Choroid plexus epithelial cell (primary cell): ENCODE measurements around the gene GRM4.

Experiments used
- DNase-seq: peaks from one replicate; pipeline ENCODE4 v3.0.0-alpha.2; 2010; ENCODE audit warnings: low read depth
- H3K4me3 ChIP-seq: 2 replicates; pipeline ENCODE4 v1.5.1; 2011; ENCODE audit warnings: low read depth, mild to moderate bottlenecking, control low read depth, low read length, moderate library complexity
- TF ChIP-seq, protein P1 (sequence below): conservative IDR thresholded peaks from 2 replicates; pipeline ENCODE4 v1.5.1; 2011; ENCODE audit warnings: low read depth, mild to moderate bottlenecking, control low read depth, inconsistent platforms, low read length, moderate library complexity

GRM4 gene

DNA sequence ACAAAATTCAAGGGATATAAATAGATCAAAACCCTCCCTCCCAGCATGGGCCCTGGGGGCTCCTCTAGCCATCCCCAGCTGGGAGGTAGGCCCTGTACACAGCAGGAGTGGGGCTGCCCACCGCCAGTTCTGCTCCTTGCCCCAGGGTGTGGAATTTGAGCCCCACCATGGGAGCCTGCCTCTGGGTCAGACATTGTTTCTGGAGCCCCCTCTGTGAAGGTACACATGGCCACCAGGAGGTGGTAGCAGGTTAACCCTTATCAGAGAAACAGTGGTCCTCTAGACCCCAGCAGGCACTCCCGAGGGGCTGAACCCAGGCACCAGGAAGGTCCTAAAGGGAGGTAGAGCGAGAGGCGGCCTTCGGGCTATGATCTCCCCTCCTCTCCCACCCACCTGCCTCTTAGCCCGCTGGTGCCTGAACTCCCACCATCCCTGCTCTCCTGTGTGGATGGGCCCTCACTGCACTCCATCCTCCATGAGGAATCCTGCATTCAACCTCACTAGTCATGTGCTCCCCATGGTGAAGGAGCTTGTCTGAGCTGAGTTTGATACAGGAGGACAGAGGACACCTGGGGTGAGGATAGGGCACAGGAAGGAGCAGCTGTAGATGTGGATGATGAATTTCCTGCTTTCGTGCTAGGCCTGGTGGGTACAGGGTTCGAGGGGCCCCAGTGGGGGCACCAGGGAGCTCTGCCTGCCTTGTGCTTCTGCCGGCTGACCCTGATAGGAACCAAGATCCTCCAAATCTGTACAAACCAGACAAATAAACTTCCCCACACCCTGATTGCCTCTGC is 114.9 kb downstream of the GRM4 start:
- DNase-seq, result no peak
- H3K4me3 ChIP-seq, result no peak overlapping the region
- TF ChIP-seq, protein P1, sequence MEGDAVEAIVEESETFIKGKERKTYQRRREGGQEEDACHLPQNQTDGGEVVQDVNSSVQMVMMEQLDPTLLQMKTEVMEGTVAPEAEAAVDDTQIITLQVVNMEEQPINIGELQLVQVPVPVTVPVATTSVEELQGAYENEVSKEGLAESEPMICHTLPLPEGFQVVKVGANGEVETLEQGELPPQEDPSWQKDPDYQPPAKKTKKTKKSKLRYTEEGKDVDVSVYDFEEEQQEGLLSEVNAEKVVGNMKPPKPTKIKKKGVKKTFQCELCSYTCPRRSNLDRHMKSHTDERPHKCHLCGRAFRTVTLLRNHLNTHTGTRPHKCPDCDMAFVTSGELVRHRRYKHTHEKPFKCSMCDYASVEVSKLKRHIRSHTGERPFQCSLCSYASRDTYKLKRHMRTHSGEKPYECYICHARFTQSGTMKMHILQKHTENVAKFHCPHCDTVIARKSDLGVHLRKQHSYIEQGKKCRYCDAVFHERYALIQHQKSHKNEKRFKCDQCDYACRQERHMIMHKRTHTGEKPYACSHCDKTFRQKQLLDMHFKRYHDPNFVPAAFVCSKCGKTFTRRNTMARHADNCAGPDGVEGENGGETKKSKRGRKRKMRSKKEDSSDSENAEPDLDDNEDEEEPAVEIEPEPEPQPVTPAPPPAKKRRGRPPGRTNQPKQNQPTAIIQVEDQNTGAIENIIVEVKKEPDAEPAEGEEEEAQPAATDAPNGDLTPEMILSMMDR, result no peak

DNA sequence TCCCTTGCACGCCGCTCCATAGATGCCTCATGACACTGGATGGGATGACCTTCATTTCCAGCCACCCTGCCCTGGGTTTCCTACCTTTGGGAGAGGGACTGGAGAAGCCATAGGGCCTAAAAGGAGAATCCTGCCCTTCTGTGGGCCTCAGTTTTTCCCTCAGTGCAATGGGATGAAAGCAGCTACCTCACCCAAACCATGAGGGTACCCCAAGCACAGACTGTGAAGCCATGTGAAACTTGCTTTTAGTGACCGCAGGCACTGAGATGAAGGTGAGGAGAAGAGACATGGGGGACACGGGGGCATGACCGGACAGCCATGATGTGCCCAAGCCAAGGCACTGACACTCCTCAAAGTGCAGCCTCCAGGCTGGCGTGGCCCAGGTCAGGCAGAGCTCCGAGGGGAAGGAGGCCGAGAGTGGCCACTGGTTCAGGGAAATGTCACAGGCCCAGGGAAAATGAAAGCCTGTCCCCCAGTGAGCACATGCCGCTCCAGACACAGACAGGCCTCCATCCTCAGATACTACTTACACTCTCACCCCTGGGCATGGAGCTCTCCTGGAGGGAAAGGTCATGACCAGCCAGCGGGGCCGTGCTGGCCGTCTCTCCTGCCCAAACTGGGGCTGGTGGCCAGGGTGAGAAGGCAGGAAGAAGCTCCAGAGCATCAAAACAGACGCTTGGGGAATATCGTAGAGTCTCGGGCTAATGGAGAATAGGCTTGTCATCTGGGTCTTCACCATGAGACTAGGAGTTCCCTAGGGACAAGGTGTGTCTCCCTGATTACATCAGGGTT is 116.2 kb downstream of the GRM4 start:
- TF ChIP-seq, protein P1, result no peak
- H3K4me3 ChIP-seq, result no peak overlapping the region
- no peak for DNase-seq

DNA sequence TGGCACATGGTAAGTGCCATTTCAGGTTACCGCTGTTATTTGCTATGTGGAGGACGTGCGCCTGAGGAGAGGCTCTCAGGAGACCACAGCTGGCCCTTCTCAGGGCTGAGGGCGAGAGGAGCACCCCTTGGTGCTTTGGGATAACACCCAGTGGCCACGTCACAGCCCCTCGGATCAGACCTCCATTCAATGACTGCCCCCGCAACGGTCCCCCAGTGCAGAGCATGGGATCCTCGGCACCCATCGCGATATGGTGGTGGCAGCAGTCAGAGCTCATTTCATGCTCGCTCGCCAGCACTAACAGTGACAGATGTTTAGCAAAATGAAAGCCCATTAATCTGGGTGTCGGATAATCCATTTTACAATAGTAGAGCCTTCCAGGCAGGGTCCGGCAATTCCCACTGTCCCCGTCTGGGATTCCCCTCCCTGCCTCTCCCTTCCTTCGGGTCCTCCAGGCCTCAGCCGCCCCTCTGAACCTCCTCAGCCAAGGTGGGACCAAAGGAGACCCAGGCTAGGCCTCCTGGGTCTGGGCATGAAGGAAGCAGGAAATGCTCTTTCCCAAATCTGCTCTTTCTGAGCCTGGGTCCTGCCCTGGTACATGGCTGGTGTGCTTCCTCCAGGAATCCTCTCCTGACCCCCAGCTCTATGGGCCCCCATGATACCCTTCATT is 117.1 kb downstream of the GRM4 start:
- H3K4me3 ChIP-seq, result no peak overlapping the region
- no peak for DNase-seq
- TF ChIP-seq, protein P1, result no peak

DNA sequence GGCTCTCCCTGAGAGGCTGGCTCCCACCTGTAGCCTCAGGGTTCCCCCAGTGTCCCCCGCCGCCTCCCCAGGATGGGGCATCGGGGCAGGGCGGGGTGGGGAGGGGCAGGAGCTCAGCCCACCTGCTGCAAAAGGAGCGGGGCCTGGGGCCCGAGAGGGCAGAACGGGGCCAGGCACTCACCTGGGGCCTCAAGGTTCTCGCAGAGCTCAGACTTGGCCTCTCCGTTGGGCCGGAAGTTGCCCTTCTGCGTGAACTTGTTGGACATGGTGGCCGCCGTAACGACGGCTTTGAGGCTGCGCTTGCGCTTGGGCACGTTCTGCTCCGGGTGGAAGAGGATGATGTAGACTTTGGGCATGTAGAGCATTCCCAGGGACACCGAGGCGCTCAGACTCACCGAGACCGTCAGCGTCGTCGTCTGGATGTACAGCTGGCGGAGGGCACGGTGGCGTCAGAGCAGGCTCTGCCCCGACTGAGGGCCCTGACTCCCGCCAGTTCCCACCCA is 117.9 kb downstream of the GRM4 start:
- TF ChIP-seq, protein P1, result no peak
- no peak for DNase-seq
- no peak overlapping the region for H3K4me3 ChIP-seq

DNA sequence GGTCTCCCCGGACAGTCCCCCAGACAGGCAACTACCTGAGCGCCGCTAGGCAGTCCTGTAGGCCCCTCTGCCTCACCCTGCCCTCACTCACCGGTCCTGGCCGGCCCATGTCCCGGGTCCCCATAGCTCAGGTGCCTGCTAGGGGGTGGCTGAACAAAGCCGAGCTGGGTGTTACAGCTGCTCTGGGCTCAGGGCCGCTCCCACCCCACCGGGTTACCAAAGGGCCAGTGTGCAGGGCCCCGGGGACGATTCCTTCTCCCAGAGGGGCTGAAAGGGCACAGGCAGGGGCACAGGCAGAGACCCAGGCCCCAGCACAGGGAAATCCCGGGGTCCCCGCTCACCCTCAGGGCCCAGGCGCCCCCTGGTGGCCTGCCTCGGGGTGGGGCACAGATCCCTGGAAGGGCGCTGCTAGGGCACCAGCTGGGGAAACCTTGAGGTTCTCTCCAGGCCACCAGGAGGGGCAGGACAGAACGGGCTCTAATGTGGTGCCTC is 118.4 kb downstream of the GRM4 start:
- H3K4me3 ChIP-seq, result no peak overlapping the region
- DNase-seq, result peak; percentile 30
- TF ChIP-seq, protein P1, result peak; percentile 81

DNA sequence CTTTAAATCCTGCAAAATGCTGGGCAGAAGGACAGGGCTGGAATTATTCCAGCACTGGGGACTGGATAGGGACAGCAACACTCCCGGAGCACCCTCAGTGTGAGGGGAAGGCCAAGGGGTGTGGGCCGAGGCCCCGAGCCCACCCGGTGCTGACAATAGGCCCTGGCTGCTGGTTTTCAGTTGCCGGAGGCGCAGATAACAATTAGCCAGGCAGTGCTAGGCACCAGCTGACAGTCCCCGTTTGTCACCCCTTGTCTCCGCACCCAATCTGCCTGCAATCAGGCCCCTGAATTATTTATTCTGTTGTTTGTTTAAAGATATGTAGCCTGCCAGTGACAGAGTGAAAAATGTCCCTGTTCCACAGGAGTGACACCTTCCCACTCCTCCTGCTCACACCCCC is 120.0 kb downstream of the GRM4 start:
- no peak for DNase-seq
- no peak overlapping the region for H3K4me3 ChIP-seq
- TF ChIP-seq, protein P1, result no peak
